Neural cell (in vitro differentiated cells): ENCODE data around the gene STAG2.

Experiments used
- CTCF ChIP-seq: fragments of 450-650 bp; IDR thresholded peaks from 2 replicates; pipeline ENCODE4 v1.5.1; 2014; ENCODE audit warnings: antibody characterized with exemption, mild to moderate bottlenecking, moderate library complexity; ENCODE audit not compliant: poor library complexity, severe bottlenecking
- EP300 ChIP-seq: fragments of 450-650 bp; conservative IDR thresholded peaks from 2 replicates; pipeline ENCODE4 v1.6.1; 2014; ENCODE audit warnings: antibody characterized with exemption, mild to moderate bottlenecking, moderate library complexity; ENCODE audit not compliant: poor library complexity, severe bottlenecking
- EZH2 ChIP-seq: fragments of 200-600, 300-800 bp; shearing (Covaris generic), sonication (generic); IDR thresholded peaks from 2 replicates; pipeline ENCODE4 v1.6.1; 2014; ENCODE audit warnings: antibody characterized with exemption, low read length, borderline replicate concordance, mild to moderate bottlenecking; ENCODE audit not compliant: insufficient read depth, poor library complexity, severe bottlenecking
- POLR2AphosphoS5 ChIP-seq: IDR thresholded peaks from 2 replicates; pipeline ENCODE4 v1.6.1; 2012
- RAD21 ChIP-seq: fragments of 450-650 bp; conservative IDR thresholded peaks from 2 replicates; pipeline ENCODE4 v1.6.1; 2014; ENCODE audit warnings: antibody characterized with exemption, mild to moderate bottlenecking, moderate library complexity
- SMC3 ChIP-seq: fragments of 450-650 bp; conservative IDR thresholded peaks from 2 replicates; pipeline ENCODE4 v1.6.1; 2014; ENCODE audit warnings: antibody characterized with exemption, mild to moderate bottlenecking, moderate library complexity; ENCODE audit not compliant: poor library complexity
- TAF1 ChIP-seq: IDR thresholded peaks from 2 replicates; pipeline ENCODE4 v1.6.1; 2012; ENCODE audit warnings: low read depth

GRCh38 chrX:123976706-123977316 is 15.3 kb downstream of the STAG2 start:
- TF ChIP-seq CTCF (peak; percentile 44), EP300 (no peak), EZH2 (no peak), TAF1 (no peak), POLR2AphosphoS5 (no peak), RAD21 (peak; percentile 55), SMC3 (peak; percentile 35)
